IPS-15b (cell line): ENCODE results near the gene NELL1.

Source experiments
- H3K27me3 ChIP-seq: one replicate; pipeline ENCODE4 v1.6.1; 2013; ENCODE audit warnings: low read length; ENCODE audit not compliant: control insufficient read depth, insufficient read depth
- H3K36me3 ChIP-seq: one replicate; pipeline ENCODE4 v1.6.1; 2013; ENCODE audit warnings: low read length; ENCODE audit not compliant: control insufficient read depth, insufficient read depth
- H3K4me1 ChIP-seq: one replicate; pipeline ENCODE4 v1.6.1; 2013; ENCODE audit warnings: mild to moderate bottlenecking, low read length; ENCODE audit not compliant: control insufficient read depth, insufficient read depth
- H3K4me3 ChIP-seq: one replicate; pipeline ENCODE4 v1.5.1; 2013; ENCODE audit warnings: low read depth, low read length
- H3K9ac ChIP-seq: one replicate; pipeline ENCODE4 v1.6.1; 2013; ENCODE audit warnings: low read depth, mild to moderate bottlenecking, low read length
- H3K9me3 ChIP-seq: one replicate; pipeline ENCODE4 v1.6.1; 2013; ENCODE audit warnings: mild to moderate bottlenecking, low read length; ENCODE audit not compliant: control insufficient read depth, insufficient read depth

The NELL1 gene

DNA sequence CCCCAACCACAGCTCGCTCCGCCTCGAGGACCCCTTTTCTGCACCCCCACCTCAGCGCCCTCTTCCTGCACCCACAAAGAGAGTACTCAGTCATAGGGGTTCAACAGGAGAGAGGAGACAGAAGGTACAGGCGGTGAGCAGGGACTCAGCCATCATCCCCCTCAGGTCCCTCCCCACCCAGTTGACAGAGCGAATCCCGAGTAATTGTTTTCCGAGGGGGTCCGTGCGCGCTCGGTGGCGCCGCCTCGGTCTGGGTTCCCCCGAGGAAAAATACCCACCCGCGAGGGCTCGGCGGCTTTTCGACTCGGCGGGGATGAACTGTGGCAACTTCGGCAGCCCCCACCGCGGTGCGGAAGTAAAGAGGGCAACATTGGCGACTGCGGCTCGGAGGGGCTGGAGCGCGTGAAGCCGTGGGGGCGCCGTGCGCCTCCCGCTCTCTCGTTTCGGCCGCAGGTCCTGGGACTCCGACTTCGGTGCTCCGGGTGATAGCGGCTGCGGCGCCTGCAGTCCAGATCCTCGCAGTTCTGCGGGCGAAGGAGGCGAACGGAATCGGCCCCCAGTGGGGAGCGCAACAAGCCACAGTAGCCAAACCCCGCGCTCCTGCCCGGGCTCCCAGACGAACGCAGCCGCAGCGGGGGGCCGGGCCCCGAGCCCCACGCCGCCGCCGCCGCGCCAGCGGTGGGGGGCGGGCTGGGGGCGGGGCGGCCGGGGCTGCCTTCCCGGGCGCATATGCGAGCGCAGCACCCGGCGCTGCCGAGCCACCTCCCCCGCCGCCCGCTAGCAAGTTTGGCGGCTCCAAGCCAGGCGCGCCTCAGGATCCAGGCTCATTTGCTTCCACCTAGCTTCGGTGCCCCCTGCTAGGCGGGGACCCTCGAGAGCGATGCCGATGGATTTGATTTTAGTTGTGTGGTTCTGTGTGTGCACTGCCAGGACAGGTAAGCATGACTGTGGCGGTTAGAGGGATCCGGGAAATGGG lies at the start of gene NELL1:
NELL1 (plus strand) TSS at position 743 of the 976 bp plus-strand sequence.
- Histone ChIP-seq H3K9ac (no peak within 1 kb of the TSS), H3K9me3 (no peaks in the 10 kb centered on the region), H3K4me1 (peaks cover 19% of the 10 kb centered on the region), H3K36me3 (no peaks in the 10 kb centered on the region), H3K27me3 (peaks cover 85% of the 10 kb centered on the region), H3K4me3 (peak within 1 kb of the TSS; percentile 69)

DNA sequence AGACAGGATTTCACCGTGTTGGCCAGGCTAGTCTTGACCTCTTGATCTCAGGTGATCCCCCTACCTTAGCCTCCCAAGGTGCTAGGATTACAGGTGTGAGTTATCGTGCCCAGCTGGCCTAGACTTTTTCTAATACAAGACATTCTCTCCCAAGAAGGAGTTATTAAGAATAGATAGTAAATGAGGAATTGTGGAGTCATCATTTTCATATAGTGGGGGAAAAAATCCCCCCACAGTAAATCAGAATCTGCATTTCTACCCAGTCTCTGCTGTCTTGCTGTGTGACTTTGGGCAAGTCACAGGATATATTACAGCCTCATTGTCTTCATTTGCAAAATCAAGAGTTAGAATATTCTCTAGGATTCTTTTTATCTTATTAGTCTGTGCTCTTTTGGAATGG lies 48.4 kb upstream of the NELL1 start:
- no peak overlapping the region for H3K9ac ChIP-seq
- no peak overlapping the region for H3K4me3 ChIP-seq
- H3K9me3 ChIP-seq = no peaks in the 10 kb centered on the region
- H3K27me3 ChIP-seq = no peaks in the 10 kb centered on the region
- H3K4me1 ChIP-seq = peaks cover 6% of the 10 kb centered on the region
- no peaks in the 10 kb centered on the region for H3K36me3 ChIP-seq

GRCh38 chr11:20621679-20622078 lies 47.7 kb upstream of the NELL1 start:
- Histone ChIP-seq H3K4me3 (no peak overlapping the region), H3K9me3 (no peaks in the 10 kb centered on the region), H3K4me1 (peaks cover 6% of the 10 kb centered on the region), H3K36me3 (no peaks in the 10 kb centered on the region), H3K27me3 (no peaks in the 10 kb centered on the region), H3K9ac (no peak overlapping the region)

GRCh38 chr11:20623252-20623651 lies 46.1 kb upstream of the NELL1 start:
- Histone ChIP-seq H3K27me3 (no peaks in the 10 kb centered on the region), H3K9ac (no peak overlapping the region), H3K36me3 (no peaks in the 10 kb centered on the region), H3K4me1 (peaks cover 6% of the 10 kb centered on the region), H3K4me3 (no peak overlapping the region), H3K9me3 (no peaks in the 10 kb centered on the region)

DNA sequence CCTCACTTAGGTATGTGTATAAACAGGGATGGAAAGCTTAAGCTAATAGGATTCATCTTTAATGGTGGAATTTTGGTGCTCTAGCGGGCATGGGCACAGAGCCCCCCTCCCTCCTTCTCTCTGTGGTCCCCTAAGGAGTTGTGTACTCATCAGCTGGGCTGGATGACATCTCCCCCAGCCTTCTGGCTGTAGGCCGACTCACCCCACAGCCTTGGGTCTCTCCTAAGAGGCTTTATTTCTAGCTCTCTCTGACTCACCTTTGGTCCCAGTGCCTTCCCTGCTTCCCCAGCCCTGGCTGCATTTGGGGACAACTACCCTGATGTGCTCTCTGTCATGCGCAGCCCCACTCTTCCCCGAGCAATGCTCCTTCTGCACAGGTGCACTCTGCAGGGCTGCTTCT lies 43.1 kb upstream of the NELL1 start:
- Histone ChIP-seq H3K9ac (no peak overlapping the region), H3K27me3 (peaks cover 3% of the 10 kb centered on the region), H3K4me1 (peaks cover 6% of the 10 kb centered on the region), H3K9me3 (no peaks in the 10 kb centered on the region), H3K36me3 (no peaks in the 10 kb centered on the region), H3K4me3 (no peak overlapping the region)

DNA sequence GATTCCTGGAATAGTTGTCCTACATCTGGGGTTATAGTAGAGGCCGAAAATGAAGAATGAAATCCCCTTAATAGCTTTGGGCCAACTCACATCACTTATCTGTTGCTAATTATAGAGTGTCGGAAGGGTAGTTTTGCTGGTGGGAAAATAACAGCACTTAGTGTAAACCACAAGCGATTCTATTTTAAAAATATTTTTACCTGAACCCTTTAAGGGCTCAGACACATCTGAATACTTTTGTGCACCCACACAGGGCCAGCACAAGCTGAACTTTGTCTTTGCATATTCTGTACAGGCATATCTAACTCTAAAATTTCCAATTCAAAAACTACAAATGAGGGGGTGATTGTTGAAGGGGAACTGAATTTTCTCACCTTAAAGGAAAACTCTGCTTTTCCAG lies 42.4 kb upstream of the NELL1 start:
- Histone ChIP-seq H3K36me3 (no peaks in the 10 kb centered on the region), H3K9ac (no peak overlapping the region), H3K4me1 (peaks cover 3% of the 10 kb centered on the region), H3K9me3 (no peaks in the 10 kb centered on the region), H3K4me3 (no peak overlapping the region), H3K27me3 (peaks cover 3% of the 10 kb centered on the region)

DNA sequence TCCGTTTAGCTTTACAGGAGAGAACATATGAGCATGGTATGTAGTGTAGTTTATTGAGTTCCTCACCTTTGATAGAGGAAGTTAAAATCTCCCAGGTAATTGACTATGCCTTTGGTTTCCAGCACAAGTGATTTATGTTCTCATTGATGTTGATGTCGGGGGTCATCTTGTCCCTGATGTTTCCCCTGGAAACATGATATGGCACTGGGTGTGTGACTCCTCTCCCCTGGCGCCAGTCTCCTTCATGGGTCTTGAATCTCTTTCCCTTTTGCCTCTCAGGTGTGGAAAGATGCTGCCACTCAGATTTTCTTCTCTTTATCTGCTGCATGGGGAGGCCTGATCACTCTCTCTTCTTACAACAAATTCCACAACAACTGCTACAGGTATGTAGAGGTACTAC lies 41.7 kb upstream of the NELL1 start:
- no peak overlapping the region for H3K4me3 ChIP-seq
- H3K9me3 ChIP-seq = no peaks in the 10 kb centered on the region
- H3K36me3 ChIP-seq = no peaks in the 10 kb centered on the region
- H3K9ac ChIP-seq = no peak overlapping the region
- no peaks in the 10 kb centered on the region for H3K4me1 ChIP-seq
- H3K27me3 ChIP-seq = peaks cover 3% of the 10 kb centered on the region

DNA sequence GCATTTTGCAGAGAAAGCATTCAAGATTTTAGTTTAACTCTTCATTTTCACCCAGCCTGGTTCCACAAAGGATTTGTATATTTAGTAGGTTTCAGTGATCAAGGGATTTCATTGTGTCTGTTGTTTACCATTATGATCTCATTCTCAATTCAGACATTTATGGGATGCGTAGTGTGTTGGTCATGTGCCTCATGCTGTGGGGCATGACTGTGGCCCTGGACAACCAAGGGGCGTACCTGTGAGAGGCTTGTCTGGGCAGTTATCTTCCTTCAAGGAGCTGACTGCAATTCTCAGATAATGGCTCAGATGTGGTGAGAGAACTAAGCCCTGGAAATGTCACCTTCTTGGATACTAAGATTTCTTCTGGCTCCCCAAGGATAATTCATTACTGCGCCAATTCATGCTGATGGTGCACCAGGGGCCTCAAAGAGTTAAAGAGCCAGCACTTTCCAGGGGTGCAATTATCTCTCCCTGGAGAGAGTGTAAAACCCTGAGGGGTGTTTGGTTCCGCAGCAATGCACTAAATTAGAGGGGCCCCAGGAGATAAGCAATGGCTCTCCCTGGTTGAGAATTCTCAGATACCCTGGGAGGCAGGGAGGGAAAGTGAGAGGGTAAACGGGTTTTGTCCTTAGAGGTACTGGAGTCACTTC lies 37.7 kb upstream of the NELL1 start:
- Histone ChIP-seq H3K36me3 (no peaks in the 10 kb centered on the region), H3K4me3 (no peak overlapping the region), H3K9me3 (no peaks in the 10 kb centered on the region), H3K4me1 (no peaks in the 10 kb centered on the region), H3K9ac (no peak overlapping the region), H3K27me3 (peaks cover 5% of the 10 kb centered on the region)

GRCh38 chr11:20632169-20632532 lies 37.2 kb upstream of the NELL1 start:
- Histone ChIP-seq H3K36me3 (no peaks in the 10 kb centered on the region), H3K4me1 (no peaks in the 10 kb centered on the region), H3K9me3 (no peaks in the 10 kb centered on the region)

DNA sequence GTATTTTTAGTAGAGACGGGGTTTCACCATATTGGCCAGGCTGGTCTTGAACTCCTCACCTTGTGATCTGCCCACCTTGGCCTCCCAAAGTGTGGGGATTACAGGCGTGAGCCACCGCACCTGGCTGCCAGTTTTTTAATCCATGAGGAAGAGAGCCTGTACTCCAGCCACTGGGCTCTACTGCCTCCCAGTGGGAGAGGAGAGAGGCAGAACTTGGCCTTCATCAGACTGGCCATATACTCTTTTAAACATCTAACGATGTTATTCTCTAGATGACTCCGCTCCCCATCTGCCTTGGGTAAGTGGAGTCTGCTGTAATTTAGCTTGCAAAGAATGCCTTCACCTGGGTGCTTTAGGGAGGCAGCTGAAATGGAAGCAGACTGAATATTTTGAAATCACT lies 35.3 kb upstream of the NELL1 start:
- Histone ChIP-seq H3K36me3 (no peaks in the 10 kb centered on the region), H3K9ac (no peak overlapping the region), H3K27me3 (peaks cover 8% of the 10 kb centered on the region), H3K4me1 (no peaks in the 10 kb centered on the region), H3K9me3 (no peaks in the 10 kb centered on the region), H3K4me3 (no peak overlapping the region)

More at GRCh38 chr11:20632169-20632532, 37.2 kb upstream of the NELL1 start:
- Histone ChIP-seq H3K9ac (no peak overlapping the region), H3K4me3 (no peak overlapping the region), H3K27me3 (peaks cover 5% of the 10 kb centered on the region)

- no peak overlapping the region for H3K9ac ChIP-seq
- no peaks in the 10 kb centered on the region for H3K9me3 ChIP-seq
- H3K4me3 ChIP-seq = no peak overlapping the region
- peaks cover 12% of the 10 kb centered on the region for H3K27me3 ChIP-seq
- no peaks in the 10 kb centered on the region for H3K4me1 ChIP-seq
- H3K36me3 ChIP-seq = no peaks in the 10 kb centered on the region
Measured at GRCh38 chr11:20634781-20635180, 34.6 kb upstream of the NELL1 start.

GRCh38 chr11:20638074-20638473 lies 31.3 kb upstream of the NELL1 start:
- no peak overlapping the region for H3K9ac ChIP-seq
- H3K4me3 ChIP-seq = no peak overlapping the region
- H3K27me3 ChIP-seq = peaks cover 12% of the 10 kb centered on the region
- no peaks in the 10 kb centered on the region for H3K9me3 ChIP-seq
- H3K36me3 ChIP-seq = no peaks in the 10 kb centered on the region
- no peaks in the 10 kb centered on the region for H3K4me1 ChIP-seq
